BJ (cell line): ENCODE data around the gene ROR2. TPM values are rescaled to one million over a fixed set of nuclear protein-coding genes. Genes with fewer than 3 reads are reported as not detected.
"Not testable (repeated sequence)": the region's sequence is repeated elsewhere in the genome, so short reads cannot be mapped to it uniquely, and the experiment has no call there.

Source experiments
- CTCF ChIA-PET: fragments of 350-600 bp; formaldehyde crosslinking; extraction: SDS; loops from one replicate; lab custom pipeline; 2021; ENCODE audit warnings: antibody characterized with exemption, inconsistent platforms; lab: Yijun Ruan, JAX
- POLR2A ChIA-PET: fragments of 300-600 bp; sonication (Branson Sonifier 250); formaldehyde crosslinking; extraction: SDS; loops from one replicate; lab custom pipeline; 2021; ENCODE audit warnings: antibody characterized with exemption; lab: Charles Lee
- DNase-seq: peaks from one replicate; pipeline ENCODE4 v3.0.0-alpha.2; 2011; ENCODE audit warnings: low read depth
- H3K27me3 ChIP-seq: 2 replicates; pipeline ENCODE4 v1.6.0; 2011; ENCODE audit warnings: low read length; ENCODE audit not compliant: control insufficient read depth, insufficient read depth
- H3K36me3 ChIP-seq: 2 replicates; pipeline ENCODE4 v1.5.1; 2011; ENCODE audit warnings: low read length; ENCODE audit not compliant: control insufficient read depth, insufficient read depth
- H3K4me3 ChIP-seq: 2 replicates; pipeline ENCODE4 v1.5.1; 2011; ENCODE audit warnings: low read depth, mild to moderate bottlenecking, control low read depth, low read length
- CTCF ChIP-seq: IDR thresholded peaks from 2 replicates; pipeline ENCODE4 v1.5.1; 2011; ENCODE audit warnings: low read depth, mild to moderate bottlenecking, control low read depth, inconsistent platforms, low read length, moderate library complexity; ENCODE audit not compliant: insufficient read depth
- polyA plus RNA-seq: library from polyadenylated mRNA; depleted of rRNA; stranded (reverse); fragments of >200 nt; gene quantifications from 2 replicates; pipeline ENCODE4 v1.2.3, GENCODE V29; 2011

ROR2 gene
- polyA plus RNA-seq, 1 experiment = 1.1 TPM

- no peak for TF ChIP-seq CTCF
- Histone ChIP-seq H3K4me3 (peak overlapping the region; percentile 31), H3K27me3 (no peaks in the 10 kb centered on the region), H3K36me3 (no peaks in the 10 kb centered on the region)
- ChIA-PET CTCF (interaction anchor here (0.5 to 3.2 kb wide), 6 partner anchors 13 to 311 kb away, joined by 3 to 21 read pairs (median 6); partner anchors contain the start of gene ROR2), POLR2A (interaction anchor here (0.6 kb wide), 1 partner anchor 46 kb away, joined by 3 read pairs; no protein-coding TSS in a partner anchor)
- peak; percentile 24 for DNase-seq
These were observed 41.8 kb upstream of the ROR2 start for GRCh38 chr9:91991721-91992341.

- no peak for DNase-seq
- TF ChIP-seq CTCF = no peak
- peaks cover 5% of the 10 kb centered on the region for H3K27me3 ChIP-seq
- ChIA-PET POLR2A (no interaction called here), CTCF (interaction anchor here (1.0 kb wide), 1 partner anchor 41 kb away, joined by 3 read pairs; no protein-coding TSS in a partner anchor)
- H3K4me3 ChIP-seq = no peak overlapping the region
- H3K36me3 ChIP-seq = no peaks in the 10 kb centered on the region
These were observed 36.2 kb upstream of the ROR2 start for GRCh38 chr9:91986248-91986647.

- ChIA-PET CTCF (interaction anchor here (0.6 kb wide), 1 partner anchor 87 kb away, joined by 3 read pairs; no protein-coding TSS in a partner anchor), POLR2A (no interaction called here)
- Histone ChIP-seq H3K27me3 (peaks cover 5% of the 10 kb centered on the region), H3K4me3 (no peak overlapping the region), H3K36me3 (no peaks in the 10 kb centered on the region)
- no peak for TF ChIP-seq CTCF
- DNase-seq = no peak
These were observed 35.7 kb upstream of the ROR2 start for GRCh38 chr9:91985692-91986091.

- Histone ChIP-seq H3K4me3 (no peak overlapping the region), H3K36me3 (no peaks in the 10 kb centered on the region), H3K27me3 (peaks cover 5% of the 10 kb centered on the region; the same call in 1 of the 2 replicates)
- ChIA-PET POLR2A (interaction anchor here (0.7 kb wide), 1 partner anchor 603 kb away, joined by 3 read pairs; no protein-coding TSS in a partner anchor), CTCF (interaction anchor here (1.0 to 5.9 kb wide), 9 partner anchors 9 to 221 kb away, joined by 3 to 39 read pairs (median 5); partner anchors contain the start of gene ROR2)
- peak; percentile 48 for TF ChIP-seq CTCF
- DNase-seq = peak; percentile 86
These were observed 28.8 kb upstream of the ROR2 start for GRCh38 chr9:91978740-91979414.

GRCh38 chr9:91975254-91975653, 25.2 kb upstream of the ROR2 start:
- CTCF ChIA-PET = interaction anchor here (5.9 kb wide), 1 partner anchor 21 kb away, joined by 39 read pairs; no protein-coding TSS in a partner anchor

More at GRCh38 chr9:91975254-91975653, 25.2 kb upstream of the ROR2 start:
- H3K4me3 ChIP-seq, H3K27me3 ChIP-seq, H3K36me3 ChIP-seq, POLR2A ChIA-PET, DNase-seq: not testable (repeated sequence)
